GM23338 (cell line): ENCODE measurements around the gene FER. TPM values are rescaled to one million over a fixed set of nuclear protein-coding genes. Genes with fewer than 3 reads are reported as not detected.

Source experiments
- ATAC-seq: fragments of 200-7000 bp; cut with Tn5 transposase; 3 replicates; pipeline ENCODE4 v1.9.1; 2020
- DNase-seq: peaks from one replicate; pipeline ENCODE4 v3.0.0-alpha.2; 2015; ENCODE audit warnings: low spot score
- H2AFZ ChIP-seq: fragments of 200-600 bp; sonication (generic); 2 replicates; pipeline ENCODE4 v1.8.0; 2016; ENCODE audit warnings: antibody characterized with exemption, mild to moderate bottlenecking, moderate library complexity
- H3F3A ChIP-seq: fragments of 200-600 bp; sonication (generic); replicated peaks from 2 replicates; pipeline ENCODE4 v1.8.0; 2017; ENCODE audit warnings: antibody characterized with exemption, mixed run types, low read depth
- H3K27ac ChIP-seq: fragments of 200-600 bp; sonication (generic); 2 replicates; pipeline ENCODE4 v1.6.1; 2016; ENCODE audit warnings: low read depth
- H3K27me3 ChIP-seq: fragments of 200-600 bp; sonication (generic); 2 replicates; pipeline ENCODE4 v1.8.0; 2016; ENCODE audit warnings: mild to moderate bottlenecking, mixed run types, moderate library complexity; ENCODE audit not compliant: insufficient read depth
- H3K36me3 ChIP-seq: fragments of 200-600 bp; sonication (generic); 2 replicates; pipeline ENCODE4 v1.8.0; 2016; ENCODE audit warnings: mild to moderate bottlenecking; ENCODE audit not compliant: insufficient read depth
- H3K4me1 ChIP-seq: fragments of 200-600 bp; sonication (generic); 2 replicates; pipeline ENCODE4 v1.8.0; 2016; ENCODE audit warnings: mild to moderate bottlenecking, moderate library complexity; ENCODE audit not compliant: insufficient read depth
- H3K4me2 ChIP-seq: fragments of 200-600 bp; sonication (generic); 2 replicates; pipeline ENCODE4 v1.7.1; 2017; ENCODE audit warnings: mixed run types
- H3K4me3 ChIP-seq: fragments of 200-600 bp; sonication (generic); 2 replicates; pipeline ENCODE4 v1.6.1; 2016; ENCODE audit warnings: mixed run types
- H3K79me2 ChIP-seq: fragments of 200-600 bp; sonication (generic); replicated peaks from 2 replicates; pipeline ENCODE4 v1.8.0; 2017; ENCODE audit warnings: mild to moderate bottlenecking; ENCODE audit not compliant: insufficient read depth
- H3K9me2 ChIP-seq: fragments of 200-600 bp; sonication (generic); 2 replicates; pipeline ENCODE4 v1.8.0; 2017; ENCODE audit not compliant: insufficient read depth
- H4K20me1 ChIP-seq: fragments of 200-600 bp; sonication (generic); replicated peaks from 2 replicates; pipeline ENCODE4 v1.8.0; 2017; ENCODE audit warnings: mild to moderate bottlenecking; ENCODE audit not compliant: insufficient read depth
- H3K27ac Mint-ChIP-seq: 2 replicates; pipeline ENCODE4 v1.8.0; 2020; ENCODE audit warnings: inconsistent platforms, mild to moderate bottlenecking, moderate library complexity, mixed read lengths
- H3K27me3 Mint-ChIP-seq: 3 replicates; pipeline ENCODE4 v1.8.0; 2022; ENCODE audit warnings: low read depth, mild to moderate bottlenecking, moderate library complexity, mixed read lengths, inconsistent platforms; ENCODE audit not compliant: insufficient read depth, poor library complexity
- H3K36me3 Mint-ChIP-seq: 3 replicates; pipeline ENCODE4 v1.8.0; 2021; ENCODE audit warnings: low read depth, mild to moderate bottlenecking, inconsistent platforms, moderate library complexity, mixed read lengths
- H3K4me1 Mint-ChIP-seq: 3 replicates; pipeline ENCODE4 v1.8.0; 2020; ENCODE audit warnings: mild to moderate bottlenecking, inconsistent platforms, mixed read lengths
- H3K4me3 Mint-ChIP-seq: 3 replicates; pipeline ENCODE4 v1.8.0; 2021; ENCODE audit warnings: moderate library complexity, mild to moderate bottlenecking, inconsistent platforms, mixed read lengths
- H3K9me3 Mint-ChIP-seq: 3 replicates; pipeline ENCODE4 v1.8.0; 2020; ENCODE audit warnings: moderate library complexity, mild to moderate bottlenecking, inconsistent platforms, mixed read lengths
- CREB1 ChIP-seq: fragments of 250-450 bp; sonication (Bioruptor Pico); IDR thresholded peaks from 2 replicates; pipeline ENCODE4 v1.5.0; 2020; ENCODE audit warnings: low read depth, mild to moderate bottlenecking, moderate library complexity
- EZH2 ChIP-seq: fragments of 200-600 bp; sonication (generic); IDR thresholded peaks from one replicate; pipeline ENCODE4 v1.8.0; 2017; ENCODE audit warnings: antibody characterized with exemption, mild to moderate bottlenecking, low read depth; ENCODE audit not compliant: unreplicated experiment
- EZH2phosphoT487 ChIP-seq: fragments of 200-600 bp; sonication (generic); IDR thresholded peaks from one replicate; pipeline ENCODE4 v1.8.1; 2018; ENCODE audit warnings: antibody characterized with exemption; ENCODE audit not compliant: unreplicated experiment
- POLR2AphosphoS5 ChIP-seq: IDR thresholded peaks from 2 replicates; pipeline ENCODE4 v1.6.1; 2016; ENCODE audit warnings: antibody characterized with exemption, low read depth
- STAT1 ChIP-seq: IDR thresholded peaks from one replicate; pipeline ENCODE4 v1.6.1; 2016; ENCODE audit warnings: antibody characterized with exemption; ENCODE audit not compliant: unreplicated experiment
- ZNF114 ChIP-seq: fragments of 250-450 bp; sonication (Bioruptor Pico); IDR thresholded peaks from 2 replicates; pipeline ENCODE4 v1.5.0; 2020; ENCODE audit warnings: mild to moderate bottlenecking, moderate library complexity
- ZNF331 ChIP-seq: fragments of 250-450 bp; sonication (Bioruptor Pico); IDR thresholded peaks from 2 replicates; pipeline ENCODE4 v1.5.0; 2020; ENCODE audit warnings: low read depth, mild to moderate bottlenecking, moderate library complexity
- polyA plus RNA-seq: library from polyadenylated mRNA; unstranded; fragments of >200 nt; fragmentation: Nextera tagmentation; extraction: Ambion mirVana; gene quantifications from 2 replicates; pipeline ENCODE4 v1.2.1, GENCODE V29; 2016
- total RNA-seq: library from RNA; depleted of rRNA; stranded (reverse); fragments of >200 nt; shearing (Covaris generic); gene quantifications from 2 replicates; pipeline ENCODE4 v1.2.3, GENCODE V29; 2014
- TF ChIP-seq, protein P1 (sequence below): IDR thresholded peaks from 2 replicates; pipeline ENCODE4 v1.6.1; 2016; ENCODE audit warnings: antibody characterized with exemption
- TF ChIP-seq, protein P2 (sequence below): fragments of 250-450 bp; sonication (Bioruptor Pico); IDR thresholded peaks from 2 replicates; pipeline ENCODE4 v1.5.0; 2020; ENCODE audit warnings: mild to moderate bottlenecking, moderate library complexity

The FER gene
- total and polyA plus RNA-seq, 2 experiments from 2014 or later, result 17.4 to 34.8 TPM

DNA sequence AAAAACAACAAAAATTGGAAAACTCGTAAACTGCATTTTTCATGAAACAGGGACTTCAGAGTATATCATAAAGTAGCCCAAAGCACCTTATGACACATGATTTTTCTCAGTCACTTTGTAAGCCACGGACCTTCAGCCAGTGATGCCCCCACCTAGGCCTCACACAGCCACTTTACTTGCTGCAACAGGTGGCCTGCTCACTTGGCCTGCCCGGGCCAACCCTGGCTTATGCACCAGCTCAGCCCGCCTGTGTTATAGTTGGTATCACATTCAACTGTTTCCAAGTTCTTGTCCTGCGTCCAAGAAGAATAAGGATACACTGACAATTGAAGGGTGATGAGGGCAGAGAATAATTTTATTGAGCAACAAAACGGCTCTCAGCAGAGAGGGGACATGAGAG lies 219.2 kb downstream of the FER start:
- Histone ChIP-seq H3F3A (no peaks in the 10 kb centered on the region), H3K9me2 (no peaks in the 10 kb centered on the region), H3K27me3 (no peaks in the 10 kb centered on the region), H3K27ac (no peak overlapping the region), H3K36me3 (no peaks in the 10 kb centered on the region), H2AFZ (no peak overlapping the region), H3K4me1 (no peaks in the 10 kb centered on the region), H4K20me1 (no peaks in the 10 kb centered on the region), H3K79me2 (no peaks in the 10 kb centered on the region), H3K4me2 (no peak overlapping the region), H3K4me3 (no peak overlapping the region)
- no peak overlapping the region for H3K27ac Mint-ChIP-seq
- peaks cover 14% of the 10 kb centered on the region for H3K9me3 Mint-ChIP-seq
- H3K4me1 Mint-ChIP-seq, result no peaks in the 10 kb centered on the region
- H3K27me3 Mint-ChIP-seq, result no peaks in the 10 kb centered on the region
- no peak overlapping the region for H3K4me3 Mint-ChIP-seq
- DNase-seq, result no peak
- peaks cover 17% of the 10 kb centered on the region for H3K36me3 Mint-ChIP-seq
- no peak for ATAC-seq
- TF ChIP-seq CREB1 (CRISPR knock-in tag), result no peak
- TF ChIP-seq POLR2AphosphoS5, result no peak
- no peak for TF ChIP-seq EZH2phosphoT487
- TF ChIP-seq STAT1, result no peak
- no peak for TF ChIP-seq ZNF114 (CRISPR knock-in tag)
- TF ChIP-seq, protein P1, sequence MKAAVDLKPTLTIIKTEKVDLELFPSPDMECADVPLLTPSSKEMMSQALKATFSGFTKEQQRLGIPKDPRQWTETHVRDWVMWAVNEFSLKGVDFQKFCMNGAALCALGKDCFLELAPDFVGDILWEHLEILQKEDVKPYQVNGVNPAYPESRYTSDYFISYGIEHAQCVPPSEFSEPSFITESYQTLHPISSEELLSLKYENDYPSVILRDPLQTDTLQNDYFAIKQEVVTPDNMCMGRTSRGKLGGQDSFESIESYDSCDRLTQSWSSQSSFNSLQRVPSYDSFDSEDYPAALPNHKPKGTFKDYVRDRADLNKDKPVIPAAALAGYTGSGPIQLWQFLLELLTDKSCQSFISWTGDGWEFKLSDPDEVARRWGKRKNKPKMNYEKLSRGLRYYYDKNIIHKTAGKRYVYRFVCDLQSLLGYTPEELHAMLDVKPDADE, result no peak
- TF ChIP-seq ZNF331 (CRISPR knock-in tag), result no peak
- TF ChIP-seq EZH2, result no peak
- TF ChIP-seq, protein P2, sequence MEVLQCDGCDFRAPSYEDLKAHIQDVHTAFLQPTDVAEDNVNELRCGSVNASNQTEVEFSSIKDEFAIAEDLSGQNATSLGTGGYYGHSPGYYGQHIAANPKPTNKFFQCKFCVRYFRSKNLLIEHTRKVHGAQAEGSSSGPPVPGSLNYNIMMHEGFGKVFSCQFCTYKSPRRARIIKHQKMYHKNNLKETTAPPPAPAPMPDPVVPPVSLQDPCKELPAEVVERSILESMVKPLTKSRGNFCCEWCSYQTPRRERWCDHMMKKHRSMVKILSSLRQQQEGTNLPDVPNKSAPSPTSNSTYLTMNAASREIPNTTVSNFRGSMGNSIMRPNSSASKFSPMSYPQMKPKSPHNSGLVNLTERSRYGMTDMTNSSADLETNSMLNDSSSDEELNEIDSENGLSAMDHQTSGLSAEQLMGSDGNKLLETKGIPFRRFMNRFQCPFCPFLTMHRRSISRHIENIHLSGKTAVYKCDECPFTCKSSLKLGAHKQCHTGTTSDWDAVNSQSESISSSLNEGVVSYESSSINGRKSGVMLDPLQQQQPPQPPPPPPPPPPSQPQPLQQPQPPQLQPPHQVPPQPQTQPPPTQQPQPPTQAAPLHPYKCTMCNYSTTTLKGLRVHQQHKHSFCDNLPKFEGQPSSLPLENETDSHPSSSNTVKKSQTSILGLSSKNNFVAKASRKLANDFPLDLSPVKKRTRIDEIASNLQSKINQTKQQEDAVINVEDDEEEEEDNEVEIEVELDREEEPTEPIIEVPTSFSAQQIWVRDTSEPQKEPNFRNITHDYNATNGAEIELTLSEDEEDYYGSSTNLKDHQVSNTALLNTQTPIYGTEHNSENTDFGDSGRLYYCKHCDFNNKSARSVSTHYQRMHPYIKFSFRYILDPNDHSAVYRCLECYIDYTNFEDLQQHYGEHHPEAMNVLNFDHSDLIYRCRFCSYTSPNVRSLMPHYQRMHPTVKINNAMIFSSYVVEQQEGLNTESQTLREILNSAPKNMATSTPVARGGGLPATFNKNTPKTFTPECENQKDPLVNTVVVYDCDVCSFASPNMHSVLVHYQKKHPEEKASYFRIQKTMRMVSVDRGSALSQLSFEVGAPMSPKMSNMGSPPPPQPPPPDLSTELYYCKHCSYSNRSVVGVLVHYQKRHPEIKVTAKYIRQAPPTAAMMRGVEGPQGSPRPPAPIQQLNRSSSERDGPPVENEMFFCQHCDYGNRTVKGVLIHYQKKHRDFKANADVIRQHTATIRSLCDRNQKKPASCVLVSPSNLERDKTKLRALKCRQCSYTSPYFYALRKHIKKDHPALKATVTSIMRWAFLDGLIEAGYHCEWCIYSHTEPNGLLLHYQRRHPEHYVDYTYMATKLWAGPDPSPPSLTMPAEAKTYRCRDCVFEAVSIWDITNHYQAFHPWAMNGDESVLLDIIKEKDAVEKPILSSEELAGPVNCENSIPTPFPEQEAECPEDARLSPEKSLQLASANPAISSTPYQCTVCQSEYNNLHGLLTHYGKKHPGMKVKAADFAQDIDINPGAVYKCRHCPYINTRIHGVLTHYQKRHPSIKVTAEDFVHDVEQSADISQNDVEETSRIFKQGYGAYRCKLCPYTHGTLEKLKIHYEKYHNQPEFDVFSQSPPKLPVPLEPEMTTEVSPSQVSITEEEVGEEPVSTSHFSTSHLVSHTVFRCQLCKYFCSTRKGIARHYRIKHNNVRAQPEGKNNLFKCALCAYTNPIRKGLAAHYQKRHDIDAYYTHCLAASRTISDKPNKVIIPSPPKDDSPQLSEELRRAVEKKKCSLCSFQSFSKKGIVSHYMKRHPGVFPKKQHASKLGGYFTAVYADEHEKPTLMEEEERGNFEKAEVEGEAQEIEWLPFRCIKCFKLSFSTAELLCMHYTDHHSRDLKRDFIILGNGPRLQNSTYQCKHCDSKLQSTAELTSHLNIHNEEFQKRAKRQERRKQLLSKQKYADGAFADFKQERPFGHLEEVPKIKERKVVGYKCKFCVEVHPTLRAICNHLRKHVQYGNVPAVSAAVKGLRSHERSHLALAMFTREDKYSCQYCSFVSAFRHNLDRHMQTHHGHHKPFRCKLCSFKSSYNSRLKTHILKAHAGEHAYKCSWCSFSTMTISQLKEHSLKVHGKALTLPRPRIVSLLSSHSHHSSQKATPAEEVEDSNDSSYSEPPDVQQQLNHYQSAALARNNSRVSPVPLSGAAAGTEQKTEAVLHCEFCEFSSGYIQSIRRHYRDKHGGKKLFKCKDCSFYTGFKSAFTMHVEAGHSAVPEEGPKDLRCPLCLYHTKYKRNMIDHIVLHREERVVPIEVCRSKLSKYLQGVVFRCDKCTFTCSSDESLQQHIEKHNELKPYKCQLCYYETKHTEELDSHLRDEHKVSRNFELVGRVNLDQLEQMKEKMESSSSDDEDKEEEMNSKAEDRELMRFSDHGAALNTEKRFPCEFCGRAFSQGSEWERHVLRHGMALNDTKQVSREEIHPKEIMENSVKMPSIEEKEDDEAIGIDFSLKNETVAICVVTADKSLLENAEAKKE (CRISPR knock-in tag), result no peak
